ENCODE measurements around the gene ZRSR2. TPM values are rescaled to one million over a fixed set of nuclear protein-coding genes. Genes with fewer than 3 reads are reported as not detected.

The ZRSR2 gene
- polyA plus RNA-seq, 1 donor from 2014 or later = 11.2 TPM

DNA sequence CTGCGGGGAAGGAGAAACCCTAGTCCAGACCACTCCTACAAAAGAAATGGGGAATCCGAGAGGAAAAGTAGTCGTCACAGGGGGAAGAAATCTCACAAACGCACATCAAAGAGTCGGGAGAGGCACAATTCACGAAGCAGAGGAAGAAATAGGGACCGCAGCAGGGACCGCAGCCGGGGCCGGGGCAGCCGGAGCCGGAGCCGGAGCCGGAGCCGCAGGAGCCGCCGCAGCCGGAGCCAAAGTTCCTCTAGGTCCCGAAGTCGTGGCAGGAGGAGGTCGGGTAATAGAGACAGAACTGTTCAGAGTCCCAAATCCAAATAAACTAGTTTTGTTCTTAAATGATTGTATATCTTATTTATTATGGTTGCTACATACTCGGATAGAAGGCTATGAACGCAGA lies 32.6 kb downstream of the ZRSR2 start:
- no peak overlapping the region for H3K9ac ChIP-seq (ENCODE audit: low read length)
- no peak overlapping the region for H3K27ac ChIP-seq (ENCODE audit: low read length)
- no peaks in the 10 kb centered on the region for H3K27me3 ChIP-seq (ENCODE audit: insufficient read depth, low read depth, low read length)
- H4K20me1 ChIP-seq (ENCODE audit: insufficient read depth) = no peaks in the 10 kb centered on the region
- no peak overlapping the region for H3K4me3 ChIP-seq (ENCODE audit: low read length)
- no peak overlapping the region for H2AFZ ChIP-seq (ENCODE audit: low read depth, low read length)
- no peaks in the 10 kb centered on the region for H3F3A ChIP-seq (ENCODE audit: insufficient read depth, low read length, poor library complexity, severe bottlenecking)
- H3K9me3 ChIP-seq (ENCODE audit: low read length) = no peaks in the 10 kb centered on the region
- no peaks in the 10 kb centered on the region for H3K36me3 ChIP-seq (ENCODE audit: insufficient read depth, low read length)
- no peak for TF ChIP-seq TAF1 (IDR thresholded peaks at IDR 0.05; ENCODE audit: low read depth)
- TF ChIP-seq RAD21 (conservative IDR thresholded peaks at IDR 0.05) = no peak
- TF ChIP-seq, protein P1, sequence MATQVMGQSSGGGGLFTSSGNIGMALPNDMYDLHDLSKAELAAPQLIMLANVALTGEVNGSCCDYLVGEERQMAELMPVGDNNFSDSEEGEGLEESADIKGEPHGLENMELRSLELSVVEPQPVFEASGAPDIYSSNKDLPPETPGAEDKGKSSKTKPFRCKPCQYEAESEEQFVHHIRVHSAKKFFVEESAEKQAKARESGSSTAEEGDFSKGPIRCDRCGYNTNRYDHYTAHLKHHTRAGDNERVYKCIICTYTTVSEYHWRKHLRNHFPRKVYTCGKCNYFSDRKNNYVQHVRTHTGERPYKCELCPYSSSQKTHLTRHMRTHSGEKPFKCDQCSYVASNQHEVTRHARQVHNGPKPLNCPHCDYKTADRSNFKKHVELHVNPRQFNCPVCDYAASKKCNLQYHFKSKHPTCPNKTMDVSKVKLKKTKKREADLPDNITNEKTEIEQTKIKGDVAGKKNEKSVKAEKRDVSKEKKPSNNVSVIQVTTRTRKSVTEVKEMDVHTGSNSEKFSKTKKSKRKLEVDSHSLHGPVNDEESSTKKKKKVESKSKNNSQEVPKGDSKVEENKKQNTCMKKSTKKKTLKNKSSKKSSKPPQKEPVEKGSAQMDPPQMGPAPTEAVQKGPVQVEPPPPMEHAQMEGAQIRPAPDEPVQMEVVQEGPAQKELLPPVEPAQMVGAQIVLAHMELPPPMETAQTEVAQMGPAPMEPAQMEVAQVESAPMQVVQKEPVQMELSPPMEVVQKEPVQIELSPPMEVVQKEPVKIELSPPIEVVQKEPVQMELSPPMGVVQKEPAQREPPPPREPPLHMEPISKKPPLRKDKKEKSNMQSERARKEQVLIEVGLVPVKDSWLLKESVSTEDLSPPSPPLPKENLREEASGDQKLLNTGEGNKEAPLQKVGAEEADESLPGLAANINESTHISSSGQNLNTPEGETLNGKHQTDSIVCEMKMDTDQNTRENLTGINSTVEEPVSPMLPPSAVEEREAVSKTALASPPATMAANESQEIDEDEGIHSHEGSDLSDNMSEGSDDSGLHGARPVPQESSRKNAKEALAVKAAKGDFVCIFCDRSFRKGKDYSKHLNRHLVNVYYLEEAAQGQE (IDR thresholded peaks at IDR 0.05; ENCODE audit: borderline replicate concordance) = no peak
- no peak for TF ChIP-seq POLR2AphosphoS5 (IDR thresholded peaks at IDR 0.05)
- TF ChIP-seq EZH2 (IDR thresholded peaks at IDR 0.05; ENCODE audit: borderline replicate concordance, insufficient read depth, low read length, poor library complexity, severe bottlenecking) = no peak
- TF ChIP-seq MXI1 (conservative IDR thresholded peaks at IDR 0.05; ENCODE audit: poor library complexity, severe bottlenecking) = no peak
- no peak for TF ChIP-seq SMC3 (conservative IDR thresholded peaks at IDR 0.05; ENCODE audit: poor library complexity)
- no peak for TF ChIP-seq EP300 (conservative IDR thresholded peaks at IDR 0.05; ENCODE audit: poor library complexity, severe bottlenecking)
- TF ChIP-seq, protein P2, sequence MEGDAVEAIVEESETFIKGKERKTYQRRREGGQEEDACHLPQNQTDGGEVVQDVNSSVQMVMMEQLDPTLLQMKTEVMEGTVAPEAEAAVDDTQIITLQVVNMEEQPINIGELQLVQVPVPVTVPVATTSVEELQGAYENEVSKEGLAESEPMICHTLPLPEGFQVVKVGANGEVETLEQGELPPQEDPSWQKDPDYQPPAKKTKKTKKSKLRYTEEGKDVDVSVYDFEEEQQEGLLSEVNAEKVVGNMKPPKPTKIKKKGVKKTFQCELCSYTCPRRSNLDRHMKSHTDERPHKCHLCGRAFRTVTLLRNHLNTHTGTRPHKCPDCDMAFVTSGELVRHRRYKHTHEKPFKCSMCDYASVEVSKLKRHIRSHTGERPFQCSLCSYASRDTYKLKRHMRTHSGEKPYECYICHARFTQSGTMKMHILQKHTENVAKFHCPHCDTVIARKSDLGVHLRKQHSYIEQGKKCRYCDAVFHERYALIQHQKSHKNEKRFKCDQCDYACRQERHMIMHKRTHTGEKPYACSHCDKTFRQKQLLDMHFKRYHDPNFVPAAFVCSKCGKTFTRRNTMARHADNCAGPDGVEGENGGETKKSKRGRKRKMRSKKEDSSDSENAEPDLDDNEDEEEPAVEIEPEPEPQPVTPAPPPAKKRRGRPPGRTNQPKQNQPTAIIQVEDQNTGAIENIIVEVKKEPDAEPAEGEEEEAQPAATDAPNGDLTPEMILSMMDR (IDR thresholded peaks at IDR 0.05; ENCODE audit: poor library complexity, severe bottlenecking) = no peak
- no peaks in the 10 kb centered on the region for H3K79me2 ChIP-seq (replicated peaks; ENCODE audit: insufficient read depth, low read length)
- H3K4me2 ChIP-seq (ENCODE audit: low read length) = no peak overlapping the region
- no peaks in the 10 kb centered on the region for H3K9me2 ChIP-seq (ENCODE audit: insufficient read depth, low read length)

DNA sequence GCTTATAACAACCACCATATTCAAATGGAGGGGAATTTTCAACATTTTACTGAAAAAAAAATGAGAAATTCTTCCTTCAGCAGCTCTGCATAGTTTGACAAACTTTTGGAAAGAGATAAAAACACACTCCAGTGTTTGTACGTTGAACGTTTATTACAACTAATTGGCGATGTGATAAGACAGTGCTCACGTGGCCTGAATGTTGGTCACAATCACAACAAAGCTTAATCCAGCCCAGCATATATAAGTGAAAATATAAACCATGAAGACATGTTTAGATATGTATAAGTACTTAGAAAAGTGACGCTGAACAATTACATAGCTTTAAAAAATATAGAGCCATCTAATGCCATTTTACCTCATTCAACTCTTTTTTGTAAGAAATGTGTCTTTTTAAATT lies 35.7 kb downstream of the ZRSR2 start:
- H2AFZ ChIP-seq (ENCODE audit: low read depth, low read length) = no peak overlapping the region
- no peaks in the 10 kb centered on the region for H3K36me3 ChIP-seq (ENCODE audit: insufficient read depth, low read length)
- no peaks in the 10 kb centered on the region for H3K9me3 ChIP-seq (ENCODE audit: low read length)
- no peak overlapping the region for H3K4me3 ChIP-seq (ENCODE audit: low read length)
- H3K27me3 ChIP-seq (ENCODE audit: insufficient read depth, low read depth, low read length) = no peaks in the 10 kb centered on the region
- no peak overlapping the region for H3K9ac ChIP-seq (ENCODE audit: low read length)
- no peak overlapping the region for H3K27ac ChIP-seq (ENCODE audit: low read length)
- H3K79me2 ChIP-seq (replicated peaks; ENCODE audit: insufficient read depth, low read length) = no peaks in the 10 kb centered on the region
- no peaks in the 10 kb centered on the region for H3F3A ChIP-seq (ENCODE audit: insufficient read depth, low read length, poor library complexity, severe bottlenecking)
- no peak overlapping the region for H3K4me2 ChIP-seq (ENCODE audit: low read length)
- H4K20me1 ChIP-seq (ENCODE audit: insufficient read depth) = no peaks in the 10 kb centered on the region
- TF ChIP-seq TAF1 (IDR thresholded peaks at IDR 0.05; ENCODE audit: low read depth) (no peak), MXI1 (conservative IDR thresholded peaks at IDR 0.05; ENCODE audit: poor library complexity, severe bottlenecking) (no peak), RAD21 (conservative IDR thresholded peaks at IDR 0.05) (no peak), EP300 (conservative IDR thresholded peaks at IDR 0.05; ENCODE audit: poor library complexity, severe bottlenecking) (no peak), POLR2AphosphoS5 (IDR thresholded peaks at IDR 0.05) (no peak), EZH2 (IDR thresholded peaks at IDR 0.05; ENCODE audit: borderline replicate concordance, insufficient read depth, low read length, poor library complexity, severe bottlenecking) (no peak), SMC3 (conservative IDR thresholded peaks at IDR 0.05; ENCODE audit: poor library complexity) (no peak)
- TF ChIP-seq, protein P2 (IDR thresholded peaks at IDR 0.05; ENCODE audit: poor library complexity, severe bottlenecking) = no peak
- TF ChIP-seq, protein P1 (IDR thresholded peaks at IDR 0.05; ENCODE audit: borderline replicate concordance) = no peak
- no peaks in the 10 kb centered on the region for H3K9me2 ChIP-seq (ENCODE audit: insufficient read depth, low read length)

All from neural cell (in vitro differentiated cells).